ENCODE data around the gene RUNX3.

DNA sequence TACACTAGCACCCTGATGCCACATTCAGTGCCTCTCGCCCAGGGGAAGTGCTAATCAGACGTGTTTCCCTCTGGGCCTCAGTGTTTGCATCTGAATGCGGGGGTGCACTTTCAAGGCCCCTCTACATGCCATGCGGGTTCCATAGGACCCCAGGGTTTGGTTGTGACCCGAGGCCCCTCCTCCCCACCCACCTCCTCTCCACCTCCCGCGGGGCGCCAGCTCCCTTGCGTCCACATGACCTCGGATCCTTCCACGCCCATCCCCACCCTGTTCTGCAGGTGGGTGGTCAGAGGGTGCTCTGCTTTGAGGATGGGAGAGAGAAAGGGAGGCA lies 5.1 kb upstream of the RUNX3 start:
- TF ChIP-seq POLR2AphosphoS5 (IDR thresholded peaks at IDR 0.05; ENCODE audit: borderline replicate concordance, low read depth, low read length) (no peak), EZH2 (IDR thresholded peaks at IDR 0.05) (no peak)
